HG03139 (cell line): Measurements from ENCODE around the gene ELOVL2.
"Not testable (repeated sequence)": the region's sequence is repeated elsewhere in the genome, so short reads cannot be mapped to it uniquely, and the experiment has no call there.

ENCODE experiments used
- ATAC-seq: cut with Tn5 transposase; IDR thresholded peaks from one replicate; pipeline ENCODE4 v1.9.1; 2021; ENCODE audit not compliant: unreplicated experiment

The ELOVL2 gene

DNA sequence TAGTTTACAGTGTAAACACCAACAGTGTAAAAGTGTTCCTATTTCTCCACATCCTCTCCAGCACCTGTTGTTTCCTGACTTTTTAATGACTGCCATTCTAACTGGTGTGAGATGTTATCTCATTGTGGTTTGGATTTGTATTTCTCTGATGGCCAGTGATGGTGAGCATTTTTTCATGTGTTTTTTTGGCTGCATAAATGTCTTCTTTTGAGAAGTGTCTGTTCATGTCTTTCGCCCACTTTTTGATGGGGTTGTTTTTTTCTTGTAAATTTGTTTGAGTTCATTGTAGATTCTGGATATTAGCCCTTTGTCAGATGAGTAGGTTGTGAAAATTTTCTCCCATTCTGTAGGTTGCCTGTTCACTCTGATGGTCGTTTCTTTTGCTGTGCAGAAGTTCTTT, 59.1 kb downstream of the ELOVL2 start:
- ATAC-seq: not testable (repeated sequence)

DNA sequence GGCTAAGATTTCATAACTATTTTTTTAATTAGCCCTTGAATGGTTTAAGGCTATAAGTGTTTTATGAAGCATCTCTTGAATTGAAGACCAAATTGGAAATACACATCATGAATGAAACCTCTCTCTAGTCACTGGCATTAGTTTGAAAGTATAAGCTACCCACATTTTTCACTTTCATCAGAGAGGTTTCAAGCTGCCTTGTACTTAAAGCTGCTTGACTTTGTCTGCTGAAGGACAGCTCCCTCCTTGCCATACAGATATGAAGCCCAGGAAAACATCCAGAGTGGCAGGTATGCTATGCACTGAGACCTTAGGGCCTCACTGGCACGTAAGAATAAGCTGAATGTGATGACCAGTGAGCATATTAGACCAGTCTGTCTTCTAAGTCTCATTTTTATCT, 62.7 kb downstream of the ELOVL2 start:
- no peak for ATAC-seq

DNA sequence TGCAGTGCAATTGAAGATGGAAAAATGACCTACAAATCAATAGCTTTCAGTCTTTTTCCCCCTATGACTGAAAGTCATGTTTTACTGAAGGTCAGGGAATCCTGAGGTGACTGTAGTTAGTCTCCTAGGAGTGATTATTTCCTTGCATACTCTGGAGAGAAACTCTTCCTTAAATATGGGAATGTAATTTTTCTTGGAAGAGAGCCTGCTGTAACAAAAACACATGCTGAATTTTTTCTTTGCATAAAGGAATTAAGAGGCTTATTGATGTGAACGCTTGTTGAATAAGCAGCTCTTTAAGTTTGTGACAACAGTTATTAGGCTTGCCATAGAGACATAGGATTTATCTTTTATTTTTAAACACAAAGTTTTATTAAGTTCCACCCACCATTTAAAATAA, 64.5 kb downstream of the ELOVL2 start:
- ATAC-seq: no peak

GRCh38 chr6:10977231-10977968, 66.7 kb downstream of the ELOVL2 start:
- no peak for ATAC-seq

GRCh38 chr6:10976571-10976970, 67.5 kb downstream of the ELOVL2 start:
- ATAC-seq: no peak

GRCh38 chr6:10972196-10972595, 71.9 kb downstream of the ELOVL2 start:
- no peak for ATAC-seq

DNA sequence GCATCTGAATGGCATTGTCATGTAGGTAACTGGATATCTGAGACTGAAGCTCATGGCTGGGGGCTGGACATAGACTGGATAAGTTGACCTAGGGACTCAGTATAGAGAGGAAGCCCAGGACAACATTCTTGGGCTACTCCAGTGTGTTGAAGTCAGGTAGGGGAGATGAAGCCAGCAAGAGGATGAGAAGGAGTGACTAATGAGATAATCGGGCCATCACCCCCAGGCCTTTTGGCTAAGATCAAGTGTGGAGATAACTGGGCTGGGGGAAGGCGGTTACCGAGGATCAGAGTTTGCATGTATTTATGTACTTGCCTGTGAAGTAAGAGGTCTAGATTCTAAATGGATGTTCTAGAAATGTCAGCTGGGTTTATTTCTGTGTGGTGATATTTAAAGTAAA, 73.4 kb downstream of the ELOVL2 start:
- no peak for ATAC-seq

DNA sequence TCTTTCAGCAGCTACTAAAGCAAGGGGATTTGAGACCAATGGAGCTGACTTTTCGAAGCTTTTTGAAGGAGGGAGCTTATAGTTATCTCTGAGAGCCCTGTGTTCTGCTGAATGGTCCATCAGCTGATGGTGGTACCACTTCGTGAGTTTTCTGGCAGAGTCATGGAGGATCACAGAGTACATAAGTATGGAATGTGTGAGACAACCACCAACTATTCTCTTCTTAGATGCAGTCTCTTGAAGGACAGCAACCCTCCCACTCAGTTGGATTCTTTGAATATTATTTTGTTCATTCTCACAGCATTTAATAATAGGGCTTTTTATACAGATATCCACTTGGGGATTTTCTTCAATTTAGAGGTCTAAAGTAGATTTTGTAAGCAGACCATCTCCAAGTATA, 75.3 kb downstream of the ELOVL2 start:
- no peak for ATAC-seq

DNA sequence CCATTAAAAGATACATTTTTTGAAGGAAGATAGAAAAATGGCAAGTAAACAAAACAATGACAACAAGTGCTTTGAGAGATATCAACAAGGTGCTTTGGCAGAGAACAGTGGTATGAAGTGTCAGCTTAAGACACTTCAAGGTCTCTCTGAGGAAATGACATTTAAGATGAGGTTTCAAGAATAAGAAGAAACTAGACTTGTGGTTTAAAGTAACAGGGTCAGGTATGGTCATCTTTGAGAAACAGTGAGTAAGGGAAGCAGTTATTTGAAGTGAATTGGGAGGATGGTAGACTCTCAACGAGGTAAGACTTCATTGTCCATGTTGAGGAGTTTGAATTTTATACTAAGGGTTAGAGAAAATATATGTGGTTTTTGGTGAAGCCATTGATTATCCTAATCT, 79.4 kb downstream of the ELOVL2 start:
- ATAC-seq: peak; percentile 68

- ATAC-seq: no peak
These were observed 81.0 kb downstream of the ELOVL2 start for GRCh38 chr6:10963113-10963512.

DNA sequence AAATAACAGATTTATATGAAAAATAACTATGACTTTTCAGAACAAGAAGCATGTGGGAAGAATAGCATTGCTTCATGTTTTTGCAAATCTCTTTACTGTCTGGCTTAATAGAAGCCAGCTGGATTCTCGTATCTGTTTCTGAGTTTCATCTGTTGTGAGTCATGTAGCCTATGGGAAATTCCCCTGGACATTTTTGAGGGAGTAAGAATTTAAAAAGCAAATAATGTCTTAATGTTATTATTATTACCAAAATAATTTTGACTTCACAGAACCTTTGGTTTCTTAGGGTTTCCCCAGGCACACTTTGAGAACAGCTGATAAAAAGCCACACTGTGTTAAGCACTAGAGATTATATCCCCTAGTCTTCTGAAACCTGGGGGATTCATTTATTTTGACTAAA, 81.4 kb downstream of the ELOVL2 start:
- ATAC-seq: no peak

- no peak for ATAC-seq
These were observed 82.3 kb downstream of the ELOVL2 start for GRCh38 chr6:10961837-10962236.

DNA sequence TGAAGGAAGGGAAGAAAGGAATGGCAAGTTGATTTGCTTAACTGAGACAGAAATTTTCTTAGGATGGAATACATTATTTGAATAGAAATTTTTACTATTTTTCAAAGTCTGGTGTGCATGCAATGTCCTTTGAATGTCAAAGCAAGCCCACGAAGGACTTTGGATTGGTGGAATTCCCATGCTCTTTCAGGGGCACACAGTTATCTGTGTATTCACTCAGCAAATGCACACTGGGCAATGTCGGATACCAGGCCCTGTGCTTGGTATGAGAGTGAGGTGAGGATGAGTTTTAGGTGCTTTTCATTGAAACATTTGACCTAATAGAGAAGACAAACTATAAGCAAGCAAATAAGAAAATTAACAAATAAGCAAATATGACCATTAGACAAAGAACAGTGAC, 83.9 kb downstream of the ELOVL2 start:
- ATAC-seq: no peak

DNA sequence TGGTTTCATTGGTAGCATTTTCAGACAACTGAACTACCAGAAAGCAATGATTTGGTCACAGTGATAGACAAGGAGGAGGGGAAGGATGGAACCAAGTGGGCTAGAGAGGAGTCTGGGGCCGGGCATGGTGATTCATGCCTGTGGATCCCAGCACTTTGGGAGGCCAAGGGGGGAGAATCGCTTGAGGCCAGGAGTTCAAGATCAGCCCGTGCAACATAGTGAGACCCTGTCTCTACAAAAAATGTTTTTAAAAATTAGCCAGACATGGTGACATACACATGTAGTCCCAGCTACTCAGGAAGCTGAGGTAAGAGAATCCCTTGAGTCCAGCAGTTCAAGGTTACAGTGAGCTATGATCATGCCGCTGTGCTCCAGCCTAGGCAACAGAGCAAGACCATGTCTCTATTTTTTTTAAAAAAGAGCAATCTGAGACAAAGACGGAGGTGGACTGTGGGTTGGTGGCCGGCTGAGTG, 86.7 kb downstream of the ELOVL2 start:
- ATAC-seq: no peak

GRCh38 chr6:10956776-10957175, 87.3 kb downstream of the ELOVL2 start:
- ATAC-seq: no peak

- ATAC-seq: peak; percentile 71
These were observed 89.5 kb downstream of the ELOVL2 start for GRCh38 chr6:10954590-10955010.

DNA sequence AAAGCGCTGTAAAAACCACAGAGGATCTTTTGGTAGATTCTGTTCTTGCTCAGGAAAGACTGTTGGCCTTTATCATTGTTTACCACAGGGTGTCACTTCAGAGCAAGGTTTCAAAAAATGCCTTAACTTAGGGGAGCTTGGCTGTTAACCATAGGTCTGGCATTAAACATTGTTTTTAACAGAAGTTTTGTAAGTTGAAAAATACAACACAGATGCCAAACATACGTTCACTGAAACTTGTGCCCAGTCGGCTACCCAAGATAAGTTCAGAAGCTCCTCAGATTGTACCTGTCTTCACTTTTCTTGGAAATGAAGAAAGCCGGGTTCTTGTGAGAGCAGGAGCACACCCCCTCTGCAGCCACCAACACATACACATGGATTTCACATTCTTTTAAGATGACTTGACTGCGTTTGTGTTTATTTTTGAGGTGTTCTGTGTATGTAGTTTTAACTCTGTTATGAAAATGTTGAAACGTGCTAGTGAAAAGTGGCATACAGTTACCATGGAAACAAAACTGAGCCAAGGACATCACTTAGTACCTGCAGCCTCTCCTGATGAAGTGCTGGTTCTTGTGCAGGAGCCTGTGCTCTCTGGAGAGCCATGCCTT, 92.3 kb downstream of the ELOVL2 start:
- no peak for ATAC-seq

- ATAC-seq: no peak
These were observed 94.3 kb downstream of the ELOVL2 start for GRCh38 chr6:10949579-10950490.

- ATAC-seq: no peak
These were observed 96.1 kb downstream of the ELOVL2 start for GRCh38 chr6:10947966-10948365.

- no peak for ATAC-seq
These were observed 98.3 kb downstream of the ELOVL2 start for GRCh38 chr6:10945845-10946244.

DNA sequence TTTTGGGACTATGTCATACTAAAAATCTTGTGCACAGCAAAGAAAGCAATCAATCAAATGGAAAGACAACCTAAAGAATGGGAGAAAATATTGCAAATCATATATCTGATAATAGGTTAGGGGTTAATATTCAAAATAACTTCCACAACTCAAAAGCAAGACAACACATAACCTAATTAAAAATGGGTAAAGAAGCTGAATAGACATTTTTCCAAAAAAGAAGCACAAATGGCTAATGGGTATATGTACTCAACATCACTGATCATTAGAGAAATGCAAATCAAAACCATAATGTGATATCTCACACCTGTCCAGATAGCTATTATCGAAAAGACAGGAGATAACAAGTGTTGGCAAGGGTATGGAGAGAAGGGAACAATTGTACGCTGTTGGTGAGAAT, 104.3 kb downstream of the ELOVL2 start:
- ATAC-seq: no peak

GRCh38 chr6:10933126-10933525, 111.0 kb downstream of the ELOVL2 start:
- ATAC-seq: no peak
